Measurements from ENCODE around the gene RAD51D. TPM values are rescaled to one million over a fixed set of nuclear protein-coding genes. Genes with fewer than 3 reads are reported as not detected.

RAD51D gene
- total RNA-seq, 1 donor = 14.8 TPM

DNA sequence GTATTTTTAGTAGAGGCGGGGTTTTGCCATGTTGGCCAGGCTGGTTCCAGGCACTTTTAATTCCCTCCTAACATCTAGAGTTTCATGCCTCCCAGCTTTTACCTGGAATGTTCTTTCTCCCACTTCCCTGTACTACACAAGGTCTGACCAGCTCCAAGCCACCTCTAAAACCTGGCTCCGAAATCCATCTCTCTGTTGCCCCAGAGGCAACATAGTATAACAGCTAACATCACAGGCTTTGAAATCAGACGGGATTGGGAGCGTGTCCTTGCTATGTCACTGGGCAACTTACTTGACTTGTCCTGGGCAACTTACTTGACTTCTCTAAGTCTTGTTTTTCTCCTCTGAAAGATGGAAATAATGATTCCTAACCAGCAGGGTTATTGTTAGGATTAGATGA, 43.1 kb upstream of the RAD51D start:
- TF ChIP-seq, protein P1, sequence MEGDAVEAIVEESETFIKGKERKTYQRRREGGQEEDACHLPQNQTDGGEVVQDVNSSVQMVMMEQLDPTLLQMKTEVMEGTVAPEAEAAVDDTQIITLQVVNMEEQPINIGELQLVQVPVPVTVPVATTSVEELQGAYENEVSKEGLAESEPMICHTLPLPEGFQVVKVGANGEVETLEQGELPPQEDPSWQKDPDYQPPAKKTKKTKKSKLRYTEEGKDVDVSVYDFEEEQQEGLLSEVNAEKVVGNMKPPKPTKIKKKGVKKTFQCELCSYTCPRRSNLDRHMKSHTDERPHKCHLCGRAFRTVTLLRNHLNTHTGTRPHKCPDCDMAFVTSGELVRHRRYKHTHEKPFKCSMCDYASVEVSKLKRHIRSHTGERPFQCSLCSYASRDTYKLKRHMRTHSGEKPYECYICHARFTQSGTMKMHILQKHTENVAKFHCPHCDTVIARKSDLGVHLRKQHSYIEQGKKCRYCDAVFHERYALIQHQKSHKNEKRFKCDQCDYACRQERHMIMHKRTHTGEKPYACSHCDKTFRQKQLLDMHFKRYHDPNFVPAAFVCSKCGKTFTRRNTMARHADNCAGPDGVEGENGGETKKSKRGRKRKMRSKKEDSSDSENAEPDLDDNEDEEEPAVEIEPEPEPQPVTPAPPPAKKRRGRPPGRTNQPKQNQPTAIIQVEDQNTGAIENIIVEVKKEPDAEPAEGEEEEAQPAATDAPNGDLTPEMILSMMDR (IDR thresholded peaks at IDR 0.05; ENCODE audit: insufficient read depth, low read length) = no peak
- no peak overlapping the region for H3K4me3 ChIP-seq (ENCODE audit: low read depth, low read length)
- DNase-seq (ENCODE audit: low read depth) = no peak

DNA sequence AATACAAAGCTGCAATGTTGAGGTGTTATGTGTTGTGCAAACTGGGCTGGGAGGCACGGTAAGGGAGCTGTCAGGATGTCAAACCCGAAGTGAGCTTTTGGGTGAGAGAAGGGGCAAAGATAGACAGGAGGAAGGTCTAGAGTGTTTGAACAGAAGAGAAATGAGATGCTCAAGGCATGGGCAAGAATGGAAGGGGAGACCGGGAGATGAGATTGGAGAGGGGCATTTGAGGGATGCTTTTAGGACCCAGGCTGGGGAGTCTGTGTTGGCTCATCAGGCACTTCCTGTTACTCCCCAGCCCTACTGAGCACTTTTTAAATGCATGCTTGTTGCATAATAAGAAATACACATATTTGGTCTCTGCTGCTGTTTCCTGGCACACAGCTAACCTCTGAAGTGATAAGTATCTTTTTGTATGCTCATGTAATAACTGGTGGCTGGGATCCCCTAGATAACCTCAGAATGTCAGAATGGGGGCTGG, 41.7 kb upstream of the RAD51D start:
- no peak for DNase-seq (ENCODE audit: low read depth)
- TF ChIP-seq, protein P1 (IDR thresholded peaks at IDR 0.05; ENCODE audit: insufficient read depth, low read length) = no peak
- no peak overlapping the region for H3K4me3 ChIP-seq (ENCODE audit: low read depth, low read length)

DNA sequence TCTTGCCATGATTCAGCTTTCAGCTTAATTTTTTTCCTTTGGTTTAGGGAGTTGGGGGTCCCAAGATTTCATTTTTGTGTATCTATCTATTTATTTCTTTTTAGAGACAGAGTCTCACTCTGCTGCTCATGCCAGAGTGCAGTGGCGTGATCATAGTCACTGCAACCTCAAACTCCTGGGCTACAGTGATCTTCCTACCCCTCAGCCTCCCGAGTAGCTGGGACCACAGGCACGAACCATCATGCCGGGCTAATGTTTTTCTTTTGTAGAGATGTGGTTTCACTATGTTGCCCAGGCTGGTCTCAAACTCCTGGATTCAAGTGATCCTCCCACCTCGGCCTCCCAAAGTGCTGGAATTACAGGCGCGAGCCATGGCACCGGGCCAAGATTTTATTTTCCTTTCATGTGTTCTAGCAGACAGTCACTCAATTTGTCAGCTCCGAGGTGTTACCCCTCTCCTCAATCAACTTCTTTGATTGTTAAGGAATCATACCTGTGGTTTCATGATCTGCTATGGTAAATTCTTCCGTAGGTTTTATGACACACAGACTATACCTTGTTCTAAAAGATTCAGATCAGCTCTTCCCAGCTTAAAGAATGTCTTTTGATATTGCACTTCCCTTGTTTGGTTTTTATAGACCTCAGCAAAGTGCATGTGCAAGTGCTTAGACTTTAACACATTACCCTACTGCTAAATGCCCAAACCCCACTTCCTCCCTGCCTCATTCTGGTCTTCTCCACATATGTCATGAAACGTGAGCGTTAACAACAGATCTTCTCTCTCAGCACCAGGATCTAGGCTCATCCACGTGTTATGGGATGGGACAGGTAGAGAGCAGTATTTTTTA, 40.9 kb upstream of the RAD51D start:
- DNase-seq (ENCODE audit: low read depth) = no peak
- H3K4me3 ChIP-seq (ENCODE audit: low read depth, low read length) = no peak overlapping the region
- TF ChIP-seq, protein P1 (IDR thresholded peaks at IDR 0.05; ENCODE audit: insufficient read depth, low read length) = no peak

DNA sequence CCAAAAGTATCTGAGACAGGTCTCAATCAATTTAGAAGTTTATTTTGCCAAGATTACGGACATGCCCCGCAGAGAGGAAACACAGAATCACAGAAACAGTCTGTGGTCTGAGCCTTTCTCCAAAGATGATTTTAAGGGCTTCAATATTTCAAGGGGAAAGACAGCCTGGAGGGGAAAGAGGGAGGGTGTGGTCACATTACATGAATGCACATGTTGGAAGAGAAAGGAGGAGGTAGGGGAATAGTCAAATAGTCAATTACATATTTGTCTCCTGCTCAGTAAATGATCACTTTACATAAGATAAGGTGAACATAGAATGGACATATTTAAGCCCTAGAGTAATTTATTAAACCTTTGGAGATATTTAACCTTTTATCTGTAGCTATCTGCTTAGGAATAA, 40.3 kb upstream of the RAD51D start:
- TF ChIP-seq, protein P1 (IDR thresholded peaks at IDR 0.05; ENCODE audit: insufficient read depth, low read length) = no peak
- no peak overlapping the region for H3K4me3 ChIP-seq (ENCODE audit: low read depth, low read length)
- no peak for DNase-seq (ENCODE audit: low read depth)

DNA sequence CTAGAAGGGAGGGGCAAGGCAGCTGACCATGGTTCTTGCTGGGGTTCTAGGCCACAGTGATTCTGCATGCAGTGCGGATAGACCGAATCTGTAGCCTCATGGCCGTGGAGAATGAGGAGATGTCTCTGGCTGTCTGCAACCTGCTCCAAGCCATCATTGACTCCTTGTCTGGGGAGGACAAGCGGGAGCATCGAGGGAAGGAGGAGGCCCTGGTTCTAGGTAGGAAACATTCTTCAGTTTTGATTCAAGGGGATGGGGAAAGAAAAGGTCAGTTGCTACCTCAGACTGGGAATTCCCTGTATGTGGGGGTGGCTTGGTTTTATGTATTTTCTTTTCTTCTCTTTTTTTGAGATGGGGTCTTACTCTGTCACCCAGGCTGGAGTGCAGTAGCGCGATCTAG, 35.6 kb upstream of the RAD51D start:
- TF ChIP-seq, protein P1 (IDR thresholded peaks at IDR 0.05; ENCODE audit: insufficient read depth, low read length) = no peak
- DNase-seq (ENCODE audit: low read depth) = no peak
- no peak overlapping the region for H3K4me3 ChIP-seq (ENCODE audit: low read depth, low read length)

DNA sequence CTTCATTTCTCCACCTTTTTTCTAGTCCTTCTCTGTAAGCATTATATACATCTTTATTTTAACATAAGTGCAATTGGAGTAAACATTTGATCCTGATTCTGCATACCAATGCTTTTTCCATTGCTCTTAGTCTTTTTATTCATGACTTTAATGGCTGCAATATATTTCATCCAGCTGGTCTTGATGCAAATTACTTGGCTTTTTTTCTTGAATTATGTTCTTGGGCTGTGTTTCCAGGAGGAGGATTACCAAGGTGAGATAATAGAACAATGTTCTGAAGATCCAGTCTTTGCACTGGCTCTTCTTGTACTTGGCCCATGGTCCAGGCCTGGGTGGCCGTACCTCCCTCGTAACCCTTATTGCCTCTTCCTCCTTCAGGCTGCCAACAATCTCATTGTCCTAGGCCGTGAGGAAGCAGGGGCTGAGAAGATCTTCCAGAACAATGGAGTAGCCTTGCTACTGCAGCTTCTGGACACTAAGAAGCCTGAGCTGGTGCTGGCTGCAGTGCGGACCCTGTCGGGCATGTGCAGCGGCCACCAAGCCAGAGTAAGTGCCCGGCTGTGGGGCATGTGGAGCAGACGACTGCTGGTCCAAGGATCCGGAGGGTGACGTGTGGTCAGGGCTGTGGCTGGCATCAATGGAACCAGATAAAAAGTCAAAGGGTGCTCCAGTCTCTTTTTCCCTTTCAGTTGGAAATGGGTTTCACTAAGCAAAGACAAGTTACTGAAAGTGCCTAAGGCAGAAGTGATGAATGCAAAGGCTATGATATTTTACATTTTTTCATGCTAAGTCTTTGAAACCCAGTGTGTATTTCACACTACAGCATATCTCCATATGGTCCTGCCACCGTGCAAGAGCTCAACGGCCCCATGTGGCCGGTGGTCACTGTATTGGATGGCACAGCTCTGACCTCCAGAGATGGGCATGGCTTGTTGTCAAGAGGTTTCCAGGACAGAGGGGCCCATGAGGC, 34.8 kb upstream of the RAD51D start:
- DNase-seq (ENCODE audit: low read depth) = no peak
- no peak overlapping the region for H3K4me3 ChIP-seq (ENCODE audit: low read depth, low read length)
- TF ChIP-seq, protein P1 (IDR thresholded peaks at IDR 0.05; ENCODE audit: insufficient read depth, low read length) = no peak

Data from fibroblast of the aortic adventitia (primary cell).